ENCODE results near the gene AP2A2.

- TF ChIP-seq, protein P1, sequence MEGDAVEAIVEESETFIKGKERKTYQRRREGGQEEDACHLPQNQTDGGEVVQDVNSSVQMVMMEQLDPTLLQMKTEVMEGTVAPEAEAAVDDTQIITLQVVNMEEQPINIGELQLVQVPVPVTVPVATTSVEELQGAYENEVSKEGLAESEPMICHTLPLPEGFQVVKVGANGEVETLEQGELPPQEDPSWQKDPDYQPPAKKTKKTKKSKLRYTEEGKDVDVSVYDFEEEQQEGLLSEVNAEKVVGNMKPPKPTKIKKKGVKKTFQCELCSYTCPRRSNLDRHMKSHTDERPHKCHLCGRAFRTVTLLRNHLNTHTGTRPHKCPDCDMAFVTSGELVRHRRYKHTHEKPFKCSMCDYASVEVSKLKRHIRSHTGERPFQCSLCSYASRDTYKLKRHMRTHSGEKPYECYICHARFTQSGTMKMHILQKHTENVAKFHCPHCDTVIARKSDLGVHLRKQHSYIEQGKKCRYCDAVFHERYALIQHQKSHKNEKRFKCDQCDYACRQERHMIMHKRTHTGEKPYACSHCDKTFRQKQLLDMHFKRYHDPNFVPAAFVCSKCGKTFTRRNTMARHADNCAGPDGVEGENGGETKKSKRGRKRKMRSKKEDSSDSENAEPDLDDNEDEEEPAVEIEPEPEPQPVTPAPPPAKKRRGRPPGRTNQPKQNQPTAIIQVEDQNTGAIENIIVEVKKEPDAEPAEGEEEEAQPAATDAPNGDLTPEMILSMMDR (IDR thresholded peaks at IDR 0.05) = no peak
- TF ChIP-seq POLR2A (IDR thresholded peaks at IDR 0.05) (no peak), POLR2AphosphoS5 (IDR thresholded peaks at IDR 0.05) (no peak)
Observed at GRCh38 chr11:913043-913442, 12.6 kb upstream of the AP2A2 start.

Data from breast epithelium (tissue), 3 donors.